IPS-NIHi7 (cell line): Measurements from ENCODE around the gene ZNF786.

Experiments
- DNase-seq: peaks from one replicate; pipeline ENCODE4 v3.0.0; 2012; ENCODE audit warnings: mixed read lengths; ENCODE audit errors: extremely low spot score

The ZNF786 gene

DNA sequence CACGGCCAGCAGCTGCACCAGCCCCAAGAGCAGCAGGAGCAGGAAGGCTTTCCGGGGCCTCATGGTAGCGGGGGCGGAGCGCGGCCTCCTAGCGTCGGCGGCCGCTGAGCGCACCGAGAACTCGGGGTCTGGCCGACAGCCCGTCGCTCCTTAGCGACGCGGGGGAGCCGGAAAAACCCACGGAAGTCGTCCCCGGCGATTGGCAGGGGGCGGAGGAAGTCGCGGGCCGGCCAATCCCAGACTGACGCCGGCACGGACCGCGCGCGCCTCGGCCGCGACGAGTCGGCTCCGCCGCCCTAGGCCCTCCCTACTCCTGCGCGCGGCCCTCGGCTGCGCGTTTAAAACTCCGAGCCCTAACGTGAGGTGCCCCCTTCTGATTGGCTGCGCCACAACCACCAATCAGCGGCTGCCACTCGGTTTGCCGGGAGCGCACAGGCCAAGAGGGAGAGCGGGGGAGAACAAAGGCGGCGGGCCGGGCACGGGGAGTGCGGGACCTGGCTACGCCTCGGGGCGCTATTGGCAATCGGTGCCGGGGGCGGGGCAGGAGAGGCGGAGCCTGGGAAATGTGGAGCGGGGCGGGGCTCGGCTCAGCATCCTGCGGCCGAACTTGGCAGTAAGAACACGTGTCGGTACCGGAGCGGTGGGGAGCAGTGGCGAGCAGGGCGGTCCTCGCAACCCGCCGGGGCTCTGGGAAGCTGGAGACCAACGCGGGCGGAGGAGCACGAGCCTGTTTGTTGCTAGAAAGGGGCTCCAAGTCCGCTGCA is 62.0 kb downstream of the ZNF786 start, which contains the start of gene PDIA4:
PDIA4 (minus strand) TSS at position 160 of the 764 bp plus-strand sequence; CDS start at position 63, 97 bp downstream.
- peak; percentile 100 for DNase-seq

DNA sequence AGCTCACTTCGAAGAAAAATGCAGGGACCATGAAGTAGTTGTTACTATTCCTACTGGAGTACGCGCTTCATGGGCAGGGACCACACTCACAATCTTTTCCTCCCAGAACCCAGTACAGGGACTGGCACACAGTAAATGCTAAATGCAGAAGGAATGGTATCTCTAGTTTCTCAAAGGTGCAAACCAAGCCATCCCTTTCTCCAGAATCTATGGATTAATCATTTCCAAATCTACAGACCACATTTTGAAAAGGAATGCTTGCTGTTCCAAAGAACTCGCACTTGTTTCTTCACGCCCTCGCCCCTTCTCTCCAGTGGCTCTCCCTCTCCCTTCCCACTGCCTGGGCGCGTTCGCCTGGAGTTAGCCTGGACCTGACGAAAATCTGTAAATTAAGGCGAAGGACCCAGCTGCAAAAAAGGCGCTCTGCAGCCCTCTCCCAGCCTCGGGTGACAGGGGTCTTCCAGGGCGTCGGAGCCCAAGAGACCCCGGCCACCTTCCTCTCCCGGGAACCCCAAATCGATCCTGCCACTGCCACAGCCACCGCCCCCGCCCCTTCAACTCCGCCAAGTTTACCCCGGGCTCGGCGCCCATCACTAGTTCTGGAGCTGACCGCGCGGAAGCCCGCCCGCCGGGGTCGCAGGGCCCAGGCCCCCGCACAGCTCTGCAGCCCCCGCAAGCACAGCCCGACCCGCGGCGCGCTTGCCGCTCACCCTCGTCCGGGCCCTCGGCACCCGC is 62.7 kb downstream of the ZNF786 start:
- DNase-seq = no peak

DNA sequence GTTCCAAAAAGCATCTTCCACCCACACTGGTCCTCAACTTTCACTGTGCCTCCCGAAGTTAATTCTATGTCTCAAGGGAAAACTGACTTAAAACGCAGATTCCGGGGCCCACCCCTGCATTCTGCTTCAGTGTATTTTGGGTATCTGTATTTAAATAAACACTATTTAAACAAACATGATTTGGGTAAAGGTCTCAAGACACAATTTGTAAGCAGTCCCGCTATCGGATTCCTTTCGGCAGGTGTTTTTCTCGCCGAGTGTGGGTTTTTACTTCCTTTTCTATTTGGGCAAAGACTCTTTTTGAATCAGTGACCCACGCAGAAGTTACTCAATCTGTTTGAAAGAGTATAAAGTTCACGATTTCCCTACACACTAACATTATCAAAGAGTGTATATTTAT is 63.5 kb downstream of the ZNF786 start:
- no peak for DNase-seq

DNA sequence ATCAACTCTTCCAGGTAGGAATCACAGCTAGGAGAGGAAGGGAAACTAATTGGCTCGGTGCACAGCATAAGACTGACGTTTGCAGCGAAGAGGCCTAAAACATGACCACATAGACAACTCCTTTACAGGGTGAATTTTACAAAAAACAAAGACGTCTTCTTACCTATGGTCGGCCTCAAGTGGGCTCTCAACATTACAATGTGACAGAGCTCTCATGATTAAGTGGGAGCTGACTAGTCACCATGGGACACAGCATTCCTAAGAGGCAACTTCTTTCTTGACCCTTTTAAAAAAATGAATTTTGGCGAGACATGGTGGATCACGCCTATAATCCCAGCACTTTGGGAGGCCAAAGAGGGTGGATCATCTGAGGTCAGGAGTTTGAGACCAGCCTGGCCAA is 66.9 kb downstream of the ZNF786 start:
- DNase-seq = no peak

DNA sequence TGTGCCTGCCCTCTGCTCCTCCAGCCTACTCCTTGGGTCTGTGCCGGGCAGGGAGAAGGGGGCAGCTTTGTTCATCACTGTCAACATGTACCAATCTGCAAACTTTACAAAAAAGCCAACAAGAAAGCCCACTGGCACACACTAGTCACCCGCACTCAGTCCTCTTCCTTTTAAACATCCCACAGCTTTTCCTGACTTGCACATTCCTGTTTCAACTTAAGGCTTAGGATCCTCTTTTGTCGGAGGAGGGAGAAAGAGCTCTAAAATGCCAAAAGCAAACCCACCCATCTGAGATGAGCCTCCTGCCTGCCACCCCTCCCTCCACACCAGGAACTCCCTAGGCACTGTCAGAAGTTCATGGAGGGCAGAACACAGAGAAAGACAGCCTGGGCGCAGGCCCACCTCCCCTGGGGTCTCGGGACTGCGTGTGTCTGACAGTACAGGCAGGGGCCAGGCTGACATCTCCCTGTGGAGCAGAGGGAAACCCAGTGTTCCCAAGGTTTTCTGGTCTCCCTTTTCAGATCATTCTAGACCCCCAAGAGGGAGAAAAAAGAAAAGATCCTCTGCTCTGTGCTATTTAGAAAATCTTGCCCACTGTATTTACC is 67.7 kb downstream of the ZNF786 start:
- no peak for DNase-seq

DNA sequence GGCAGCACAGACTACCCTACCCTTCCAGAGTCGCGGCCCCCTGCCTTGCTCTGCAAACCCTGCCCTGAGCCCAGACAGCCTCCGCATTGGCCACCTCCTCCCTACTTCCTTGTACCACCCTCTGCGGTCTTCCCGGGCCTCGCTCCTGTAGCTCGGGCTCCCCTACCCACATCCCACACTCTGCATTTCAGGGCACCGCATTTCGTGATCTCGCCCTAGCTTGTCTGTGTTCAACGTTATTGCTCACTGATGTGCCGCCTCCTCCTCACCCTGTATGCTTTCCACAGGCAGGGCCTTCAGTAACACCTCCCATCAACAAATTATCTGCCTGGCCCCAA is 68.8 kb downstream of the ZNF786 start:
- no peak for DNase-seq

DNA sequence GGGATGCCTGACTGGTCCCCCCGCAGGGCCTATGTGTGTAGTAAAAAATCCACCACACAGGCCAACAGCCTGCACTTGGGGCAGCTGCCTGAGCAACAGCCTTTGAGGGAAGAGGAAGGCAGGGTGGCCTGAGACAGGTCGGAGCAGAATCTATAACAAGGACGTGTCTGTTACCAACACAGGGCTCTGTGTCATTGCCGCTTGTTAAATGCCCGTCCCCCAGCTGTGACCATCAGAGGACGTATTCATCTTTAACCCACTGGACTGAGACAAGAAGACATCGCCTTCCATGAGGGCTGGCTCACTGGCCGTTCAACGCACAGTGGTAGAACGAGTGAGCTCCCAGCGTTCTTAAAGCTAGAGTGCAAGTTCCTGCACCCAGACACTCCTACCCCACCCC is 70.0 kb downstream of the ZNF786 start:
- DNase-seq = no peak
